SK-N-DZ (cell line): ENCODE results near the gene ATXN3. TPM values are rescaled to one million over a fixed set of nuclear protein-coding genes. Genes with fewer than 3 reads are reported as not detected.

Experiments used
- DNase-seq: peaks from one replicate; pipeline ENCODE4 v3.0.0-alpha.2; 2015; ENCODE audit warnings: low spot score
- polyA plus RNA-seq, 2 experiments: library from polyadenylated mRNA; depleted of rRNA; stranded (reverse); fragments of >200 nt; gene quantifications; 2 replicates each; pipeline ENCODE4 v1.2.3, GENCODE V29; 2014

ATXN3 gene
- 8.9 and 28.6 TPM in 2 replicates for polyA plus RNA-seq (2014; cell fraction: cytosol; rRNA removed)
- polyA plus RNA-seq (2014; cell fraction: nucleus; rRNA removed): 15.0 and 27.5 TPM in 2 replicates

DNA sequence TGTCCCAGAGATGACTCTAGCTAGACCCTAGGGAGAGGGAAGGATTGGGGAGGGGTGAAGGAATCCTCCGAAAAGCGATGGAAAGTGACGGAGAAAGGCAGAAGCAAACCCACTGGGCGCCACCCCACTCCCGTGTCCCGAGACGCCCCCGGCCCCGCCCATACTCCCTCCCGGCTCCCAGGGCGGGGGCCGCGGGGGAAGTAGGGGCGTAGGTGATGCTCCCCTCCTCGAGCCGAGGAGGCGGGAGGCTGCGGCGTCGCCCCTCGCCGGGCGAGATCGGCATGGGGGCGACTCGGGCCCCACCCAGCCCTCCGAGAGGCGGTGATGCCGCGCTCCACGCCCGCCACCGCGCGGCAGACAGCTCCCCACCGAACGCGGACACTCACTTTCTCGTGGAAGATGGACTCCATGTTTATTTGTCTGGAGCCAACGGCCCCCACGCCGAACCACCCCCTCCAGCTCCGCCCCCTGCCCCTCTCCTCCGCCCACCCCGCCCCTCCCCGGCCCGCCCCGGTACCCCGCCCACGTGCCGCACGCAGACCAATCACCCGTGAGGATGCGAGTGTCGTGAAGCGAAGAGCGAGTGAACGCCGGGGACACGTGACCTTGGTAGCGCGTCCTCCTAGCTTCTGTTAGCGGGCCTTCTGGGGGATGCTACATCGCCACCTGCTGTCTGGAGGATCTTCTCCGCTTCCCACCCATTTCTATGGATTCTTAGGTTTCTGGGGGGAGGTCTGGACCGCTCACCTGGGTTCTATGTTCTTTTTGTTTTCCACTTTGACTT lies at the start of gene ATXN3:
Gene ATXN3 (minus strand): TSS at position 440 of the 784 bp plus-strand sequence. CDS start 30 bp downstream, at position 410.
- DNase-seq: peak; percentile 94

DNA sequence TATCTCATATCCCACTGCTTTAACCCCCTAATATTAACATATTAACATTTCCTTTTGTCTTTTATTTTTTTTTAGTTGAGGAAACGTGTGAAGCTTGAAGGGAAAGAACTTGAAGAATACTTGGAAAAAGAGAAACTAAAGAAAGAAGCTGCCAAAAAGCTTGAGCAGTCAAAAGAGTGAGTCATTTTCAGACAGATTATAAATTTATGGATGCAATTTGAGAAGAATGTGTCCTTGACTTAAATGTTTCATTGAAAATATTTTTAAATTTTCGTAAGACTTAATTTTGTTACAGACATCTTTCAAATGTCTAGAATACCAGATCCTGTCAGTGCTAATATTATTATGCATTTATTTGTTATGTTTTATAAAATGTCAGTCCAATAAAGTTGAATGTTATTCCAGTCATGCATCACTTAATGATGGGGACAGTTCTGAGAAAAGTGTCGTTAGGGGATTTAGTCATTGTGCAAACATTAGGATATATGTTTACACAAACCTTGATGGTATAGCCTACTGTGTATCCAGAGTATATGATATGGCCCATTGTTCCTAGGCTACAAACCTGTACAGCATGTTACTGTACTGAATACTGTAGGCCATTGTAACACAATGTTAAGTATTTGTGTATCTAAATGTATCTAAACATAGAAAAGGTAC lies 48.0 kb upstream of the ATXN3 start:
- DNase-seq: no peak

DNA sequence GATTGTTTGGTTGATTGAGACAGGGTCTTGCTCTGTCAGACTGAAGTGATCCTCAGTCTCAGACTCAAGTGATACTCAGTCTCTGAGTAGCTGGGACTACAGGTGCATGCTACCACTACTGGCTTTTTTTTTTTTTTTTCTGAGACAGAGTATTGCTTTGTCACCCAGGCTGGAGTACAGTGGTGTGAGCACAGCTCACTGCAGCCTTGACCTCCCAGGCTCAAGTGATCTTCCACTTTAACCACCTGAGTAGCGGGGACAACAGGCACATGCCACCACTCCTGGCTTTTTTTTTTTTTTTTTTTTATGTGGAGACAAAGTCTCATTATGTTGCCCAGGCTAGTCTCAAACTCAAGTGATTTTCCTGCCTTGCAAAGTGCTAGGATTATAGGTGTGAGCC lies 47.2 kb upstream of the ATXN3 start:
- no peak for DNase-seq

DNA sequence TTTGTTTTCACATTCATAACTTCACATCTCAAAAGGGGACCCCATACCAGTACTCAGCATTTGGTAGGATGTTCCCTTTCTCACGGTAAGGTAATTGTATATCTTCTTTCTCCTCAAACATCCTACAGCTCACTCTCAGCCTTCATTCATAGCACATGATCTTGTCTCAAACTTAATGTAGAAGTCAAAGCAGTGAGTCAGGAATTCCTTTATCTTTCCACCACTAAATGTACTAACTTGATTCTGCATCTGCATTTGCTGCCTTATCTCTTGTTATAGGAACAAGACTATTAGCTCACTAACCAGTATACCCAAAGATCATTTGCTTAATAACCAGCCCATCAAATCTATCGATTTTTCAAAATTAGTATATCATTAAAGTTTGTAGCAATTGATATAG lies 38.3 kb upstream of the ATXN3 start:
- no peak for DNase-seq

DNA sequence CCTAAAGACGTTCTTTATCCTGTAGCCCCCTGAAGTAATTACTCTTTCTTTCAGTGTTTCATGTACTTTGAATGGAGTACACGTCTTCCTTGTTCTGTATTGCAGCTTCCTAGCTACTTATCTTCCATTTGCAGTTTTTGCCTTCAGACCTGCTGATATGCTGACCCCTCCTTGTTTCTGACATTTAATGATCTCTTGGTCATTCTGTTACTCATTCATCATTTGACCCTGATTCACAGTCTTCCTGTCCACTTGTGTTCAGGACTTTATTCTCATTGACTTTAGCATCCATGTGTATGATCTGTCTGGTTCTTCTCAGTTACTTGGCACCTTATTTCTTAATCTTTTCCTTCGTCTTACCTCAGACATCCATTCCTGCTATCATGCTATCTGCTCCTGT lies 37.6 kb upstream of the ATXN3 start:
- no peak for DNase-seq

DNA sequence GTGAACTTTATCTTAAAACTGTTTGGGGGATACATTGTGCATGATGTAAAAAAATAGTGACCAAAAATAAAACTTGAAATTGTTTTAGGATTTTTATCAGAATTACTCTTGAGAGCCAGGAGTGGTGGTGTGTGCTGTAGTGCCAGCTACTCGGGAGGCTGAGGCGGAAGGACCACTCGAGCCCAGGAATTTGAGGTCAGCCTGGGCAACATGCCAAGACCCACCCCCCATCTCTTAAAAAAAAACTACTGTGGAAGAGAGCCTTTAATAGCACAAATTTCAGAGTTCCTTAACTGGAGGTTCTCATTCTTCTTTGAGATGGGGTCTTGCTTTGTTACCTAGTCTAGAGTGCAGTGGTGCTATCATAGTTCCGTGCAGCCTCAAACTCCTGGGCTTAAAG lies 36.9 kb upstream of the ATXN3 start:
- DNase-seq: no peak

DNA sequence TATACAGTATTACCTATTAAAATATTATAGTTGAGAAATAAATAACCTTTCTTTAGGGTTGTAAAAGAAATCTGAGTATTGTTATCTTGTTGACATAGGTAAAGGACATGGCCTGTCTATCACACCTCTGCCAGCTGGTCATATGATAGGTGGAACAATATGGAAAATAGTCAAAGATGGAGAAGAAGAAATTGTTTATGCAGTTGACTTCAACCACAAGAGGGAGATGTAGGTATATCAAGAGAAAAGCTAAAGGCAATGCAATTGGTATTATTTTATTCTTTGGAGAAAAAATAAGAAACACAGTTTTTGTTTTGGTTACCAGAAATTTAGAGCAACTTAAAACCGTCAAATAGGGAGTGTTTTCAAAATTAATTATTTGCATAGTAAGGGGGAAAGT lies 28.9 kb upstream of the ATXN3 start:
- DNase-seq: no peak

DNA sequence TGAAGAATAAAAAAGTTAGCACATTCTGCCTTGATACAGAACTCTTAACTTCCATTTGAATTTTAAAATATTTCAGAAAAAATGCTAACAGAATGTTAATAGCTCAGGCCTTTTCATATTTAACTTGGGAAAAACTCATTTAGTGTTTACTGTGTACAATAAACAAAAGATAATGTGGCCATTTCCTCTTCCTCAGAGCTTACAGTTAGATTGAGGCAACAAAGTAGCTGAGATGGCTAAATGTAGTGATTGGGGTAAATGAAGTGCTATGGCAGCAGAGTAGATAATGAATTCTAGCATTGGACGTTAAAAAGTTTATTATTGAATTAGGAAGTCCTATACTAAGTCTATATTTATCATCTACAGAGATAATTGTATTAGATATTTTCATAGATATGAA lies 28.1 kb upstream of the ATXN3 start:
- DNase-seq: no peak

DNA sequence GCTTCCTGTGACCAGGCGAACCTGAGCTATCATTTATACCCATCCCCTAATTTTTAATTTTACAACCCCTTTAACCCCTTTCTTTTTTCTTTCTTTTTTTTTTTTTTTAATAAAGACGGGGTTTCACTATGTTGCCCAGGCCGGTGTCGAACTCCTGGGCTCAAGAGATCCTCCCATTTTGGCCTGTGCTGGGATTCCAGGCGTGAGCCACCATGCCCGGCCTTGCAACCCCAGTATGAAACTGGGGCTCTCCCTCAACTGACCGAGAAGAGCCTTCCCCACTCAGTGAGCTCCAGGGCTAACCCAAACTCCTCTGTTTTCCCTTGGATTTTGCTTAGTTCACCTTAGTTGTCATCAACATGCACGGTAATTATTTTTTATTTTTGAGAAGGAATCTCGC lies 16.4 kb upstream of the ATXN3 start:
- no peak for DNase-seq

DNA sequence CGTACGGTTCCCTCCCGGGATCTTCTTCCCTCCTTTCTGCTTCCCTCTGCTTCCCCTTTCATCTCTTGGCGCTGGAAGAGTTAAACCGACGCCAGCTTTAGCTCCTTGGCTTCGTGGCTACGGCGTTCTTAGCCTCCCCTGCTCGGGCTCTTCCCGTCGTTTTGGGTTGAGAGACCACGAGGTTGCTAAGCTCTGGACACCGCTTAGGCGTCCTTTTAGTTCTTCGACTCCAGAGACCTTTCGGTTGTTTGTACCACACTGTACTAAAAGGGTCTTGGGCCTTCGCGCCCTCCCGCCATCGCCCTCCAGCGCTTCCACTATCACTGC lies 15.9 kb upstream of the ATXN3 start:
- DNase-seq: peak; percentile 16

DNA sequence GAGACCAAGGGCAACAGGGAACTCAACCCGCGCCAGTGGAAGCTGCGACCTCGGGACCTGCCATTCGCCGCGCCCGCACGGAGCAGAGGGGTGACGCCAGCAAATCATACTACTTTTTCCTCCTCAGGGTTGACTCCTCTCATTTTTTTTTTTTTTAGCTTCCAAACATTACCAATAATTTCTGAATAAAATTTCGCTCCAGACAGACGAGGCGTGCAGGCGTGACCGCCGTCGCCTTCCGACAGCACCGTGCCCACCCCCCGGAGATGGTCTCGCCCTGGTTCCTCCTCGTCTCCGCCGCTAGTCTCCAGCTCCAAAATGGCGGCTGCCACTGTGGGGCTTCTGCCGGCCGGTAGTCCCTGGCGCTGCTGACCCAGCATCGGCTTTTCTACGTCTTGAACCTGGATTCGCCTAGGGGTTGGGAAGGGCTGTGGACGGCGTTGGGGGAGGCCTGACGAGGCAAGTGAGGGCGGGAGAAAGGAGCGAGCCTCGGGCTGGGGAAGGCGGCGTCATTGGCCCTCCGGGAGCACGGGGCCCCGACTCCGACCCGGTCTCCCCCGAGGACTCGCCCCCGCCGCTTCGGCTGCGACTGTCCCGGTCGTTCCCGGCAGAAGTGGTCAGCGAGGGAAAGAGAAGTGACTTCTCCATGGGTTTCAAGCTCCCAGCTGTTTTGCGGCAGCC lies 15.4 kb upstream of the ATXN3 start, which contains the start of the genes CPSF2 and NDUFB1:
Gene CPSF2 (plus strand): TSS at position 300 of the 681 bp plus-strand sequence. CDS start 9,016 bp downstream, outside the sequence.
Gene NDUFB1 (minus strand): TSS at position 37 of the 681 bp plus-strand sequence. CDS start 4,069 bp downstream, outside the sequence.
- peak; percentile 64 for DNase-seq

DNA sequence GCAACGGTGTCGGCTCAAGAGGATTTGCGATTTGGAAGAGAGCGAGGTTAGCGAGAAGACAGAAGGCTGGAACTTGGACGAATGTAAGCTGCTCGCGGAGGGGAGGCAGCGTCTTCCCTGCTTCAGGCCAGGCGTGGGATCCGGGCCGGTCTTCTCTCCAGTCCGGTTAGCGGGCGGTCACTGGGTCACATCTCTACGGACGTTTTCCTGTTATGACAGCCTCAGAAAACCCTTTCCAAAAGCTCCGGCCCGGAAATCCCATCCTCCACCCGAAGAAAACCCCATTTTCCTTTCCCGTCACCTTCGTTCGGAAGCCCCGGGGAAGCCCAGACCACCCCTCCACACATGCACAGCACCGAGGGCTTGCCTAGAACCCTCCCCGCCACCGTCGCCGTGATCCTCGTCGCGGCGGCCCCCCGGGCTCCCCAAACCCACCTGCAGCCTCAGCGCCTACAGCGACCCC lies 14.9 kb upstream of the ATXN3 start:
- peak; percentile 3 for DNase-seq

DNA sequence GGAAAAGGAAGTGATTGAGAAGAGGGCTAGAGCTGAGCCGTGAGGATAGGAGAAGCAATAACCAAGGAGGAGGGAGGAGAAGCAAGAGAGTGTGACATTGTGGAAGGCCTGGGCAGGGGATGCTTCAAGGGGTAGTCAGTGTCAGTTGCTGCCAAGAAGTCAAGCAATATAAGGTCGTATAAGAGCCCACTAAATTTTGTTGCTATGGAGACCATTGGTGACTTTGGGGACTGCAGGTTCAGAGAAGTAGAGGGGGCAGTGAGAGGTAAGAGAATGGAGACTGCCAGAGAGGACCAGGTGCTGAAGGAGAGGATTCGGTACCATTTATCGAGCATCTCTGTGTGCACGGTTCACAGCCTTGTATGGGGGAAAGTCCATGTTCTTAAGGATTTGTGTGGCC lies 3.1 kb upstream of the ATXN3 start:
- no peak for DNase-seq

DNA sequence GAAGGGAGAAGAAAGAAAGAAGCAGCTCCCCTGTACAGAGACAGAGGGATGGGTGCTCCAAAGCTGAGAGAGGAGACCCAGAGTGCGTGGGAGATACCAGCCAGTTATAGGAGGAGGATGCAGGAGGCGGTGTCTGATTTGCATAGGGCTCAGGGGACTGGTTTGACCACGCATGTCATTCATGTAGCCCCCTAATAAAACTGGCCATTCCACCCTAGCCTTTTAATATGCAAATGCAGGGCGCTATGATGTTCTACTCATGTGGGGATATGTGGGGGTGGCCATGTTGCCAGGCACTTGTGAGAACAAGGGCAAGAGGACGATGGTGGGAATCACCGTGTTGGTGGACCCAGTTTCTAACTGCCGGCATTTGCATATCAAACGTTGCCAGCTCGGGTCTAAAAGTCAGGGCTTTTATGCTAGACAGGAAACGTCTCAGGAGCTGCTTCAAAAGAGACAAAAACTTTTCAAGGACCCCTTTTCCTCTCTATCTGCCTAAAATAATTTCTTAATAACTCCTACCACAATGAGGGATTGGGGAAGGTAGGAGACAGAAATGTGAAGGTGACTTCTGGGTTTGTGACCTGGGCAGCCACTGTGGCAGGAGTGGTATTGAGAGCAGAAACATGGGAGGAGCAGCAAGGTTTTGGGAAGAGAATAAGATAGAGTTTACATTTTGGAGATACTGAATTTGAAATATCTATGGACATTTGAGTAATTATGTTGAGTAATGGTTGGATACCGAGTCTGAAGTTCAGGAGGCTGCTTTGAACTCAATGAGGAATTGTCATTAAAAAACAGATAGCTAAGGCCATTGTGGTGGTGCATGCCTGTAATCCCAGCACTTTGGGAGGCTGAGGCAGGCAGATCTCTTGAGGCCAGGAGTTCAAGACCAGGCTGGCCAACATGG lies 2.2 kb upstream of the ATXN3 start:
- no peak for DNase-seq

DNA sequence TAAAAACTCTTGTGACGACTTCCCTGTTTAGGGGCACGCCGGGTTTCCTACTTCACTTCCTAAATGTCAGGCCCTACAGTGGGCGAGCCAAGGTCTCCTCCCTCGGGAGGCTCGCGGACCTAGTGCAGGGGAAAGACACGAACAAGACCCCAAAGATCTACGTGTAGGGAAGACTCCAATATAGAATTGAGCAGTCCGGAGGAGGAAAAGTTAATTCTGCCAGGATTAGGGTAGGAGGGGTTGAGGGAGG lies 564 bp downstream of the ATXN3 start:
- DNase-seq: no peak

DNA sequence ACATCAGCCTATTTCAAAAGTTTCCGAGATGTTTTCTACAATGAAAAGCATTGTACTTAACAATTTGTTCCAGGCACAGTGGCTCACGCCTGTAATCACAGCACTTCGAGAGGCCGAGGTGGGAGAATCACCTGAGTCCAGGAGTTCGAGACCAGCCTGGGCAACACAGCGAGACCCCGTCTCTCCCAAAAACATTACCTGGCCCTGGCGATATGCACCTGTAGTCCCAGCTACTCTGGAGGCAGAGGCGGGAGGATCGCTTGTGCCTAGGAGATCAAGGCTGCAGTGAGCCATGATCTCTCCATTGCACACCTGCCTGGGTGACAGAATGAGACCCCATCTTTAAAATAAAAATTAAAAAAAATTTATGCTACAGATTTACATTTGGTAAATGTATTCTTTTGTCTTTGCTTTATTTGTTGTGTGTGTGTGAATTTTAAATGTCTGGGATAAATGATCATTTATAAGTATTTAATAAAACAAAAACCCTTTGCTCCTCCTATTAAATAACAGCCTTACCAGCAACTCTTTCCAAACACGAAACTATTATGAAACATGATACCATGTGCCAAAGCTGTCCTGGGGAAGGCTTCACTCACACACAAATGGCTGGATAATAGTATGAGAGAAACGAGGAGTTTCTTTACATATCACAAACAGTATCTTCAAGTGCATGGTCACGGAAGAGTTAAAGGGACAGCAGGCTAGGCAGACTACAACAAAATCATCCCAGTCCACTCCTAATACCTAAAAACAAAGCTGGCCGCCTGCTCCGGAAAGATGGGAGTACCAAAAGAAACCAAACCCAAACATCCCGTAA lies 1.1 kb downstream of the ATXN3 start:
- no peak for DNase-seq

DNA sequence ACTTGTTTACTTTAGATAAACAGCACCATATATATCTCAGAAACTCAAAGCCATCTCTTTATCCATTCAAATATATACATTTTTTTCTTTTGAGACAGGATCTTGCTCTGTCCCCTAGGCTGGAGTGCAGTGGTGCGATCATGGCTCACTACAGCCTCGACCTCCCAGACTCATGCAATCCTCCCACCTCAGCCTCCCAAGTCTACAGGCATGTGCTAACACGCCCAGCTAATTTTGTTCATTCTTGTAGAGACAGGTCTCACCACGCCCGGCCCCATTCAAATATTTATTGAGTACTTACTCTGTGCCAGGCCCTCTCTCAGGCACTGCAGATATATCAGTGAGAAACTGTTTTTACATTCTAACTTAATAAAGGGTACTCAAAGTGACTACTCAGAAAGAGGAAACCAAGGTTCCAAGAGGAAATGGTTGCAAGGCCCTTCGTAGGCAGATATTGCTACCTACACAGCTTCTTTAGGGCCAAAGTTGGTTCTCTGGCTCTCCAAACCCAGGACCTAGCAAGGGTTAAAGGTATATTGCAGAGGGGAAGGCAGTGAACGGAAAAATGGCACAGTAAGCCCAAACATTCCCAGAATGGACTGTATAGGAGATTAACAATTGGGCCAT lies 2.9 kb downstream of the ATXN3 start:
- DNase-seq: no peak

DNA sequence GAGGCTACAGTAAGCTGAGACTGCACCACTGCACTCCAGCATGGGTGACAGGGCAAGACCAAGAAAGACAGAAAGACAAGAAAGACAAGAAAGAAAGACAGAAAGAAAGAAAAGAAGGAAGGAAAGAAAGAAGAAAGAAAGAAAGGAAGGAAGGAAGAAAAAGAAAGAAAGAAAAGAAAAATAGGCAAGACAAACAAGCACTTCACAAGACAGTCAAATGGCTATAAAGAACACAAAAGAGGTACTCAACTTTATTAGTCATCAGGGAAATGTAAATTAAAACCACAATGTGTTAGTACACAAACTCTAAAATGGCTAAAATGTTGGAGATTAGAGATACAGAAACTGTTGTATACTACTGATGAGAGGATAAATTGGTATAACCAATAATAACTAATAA lies 6.6 kb downstream of the ATXN3 start:
- DNase-seq: no peak

DNA sequence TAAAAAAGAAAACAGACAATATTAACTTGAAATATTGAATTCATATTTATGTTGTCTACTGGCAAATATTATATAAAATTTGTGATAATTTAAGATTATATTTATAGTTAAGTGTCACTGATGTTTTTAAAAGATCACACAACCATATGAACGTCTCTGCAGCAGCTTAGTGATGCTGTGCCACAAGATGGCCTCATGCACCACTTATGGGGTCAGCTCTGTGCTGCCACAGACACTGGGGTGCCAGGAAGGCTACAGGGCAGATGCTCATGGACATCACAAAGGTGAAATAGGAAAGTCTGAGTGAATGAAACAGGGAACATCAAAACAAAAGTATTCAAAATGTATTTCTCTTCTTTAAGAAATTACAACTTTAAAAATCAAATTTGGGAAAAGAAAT lies 13.1 kb downstream of the ATXN3 start:
- no peak for DNase-seq

DNA sequence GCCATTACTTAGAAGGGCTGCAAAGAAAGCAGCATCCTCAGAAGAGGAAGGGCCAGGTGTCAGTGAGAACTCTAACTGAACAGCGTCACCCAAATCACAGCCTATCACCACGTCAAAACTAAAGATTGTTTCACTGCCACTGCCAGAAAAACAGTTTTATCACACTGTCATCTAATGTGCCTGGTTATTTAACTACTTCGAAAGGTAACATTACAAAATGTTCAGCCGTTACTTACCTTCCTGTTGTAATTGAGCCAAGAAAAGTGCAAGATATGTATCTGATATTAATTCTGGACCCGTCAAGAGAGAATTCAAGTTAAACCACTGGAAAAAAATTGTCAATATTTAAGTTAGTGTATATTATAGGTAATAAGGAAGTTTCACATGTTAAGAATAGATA lies 17.9 kb downstream of the ATXN3 start:
- DNase-seq: no peak
